Measurements from ENCODE around the gene PRMT1. TPM values are rescaled to one million over a fixed set of nuclear protein-coding genes. Genes with fewer than 3 reads are reported as not detected.

The PRMT1 gene
- polyA plus RNA-seq, 1 donor from 2014 or later: 610 TPM

DNA sequence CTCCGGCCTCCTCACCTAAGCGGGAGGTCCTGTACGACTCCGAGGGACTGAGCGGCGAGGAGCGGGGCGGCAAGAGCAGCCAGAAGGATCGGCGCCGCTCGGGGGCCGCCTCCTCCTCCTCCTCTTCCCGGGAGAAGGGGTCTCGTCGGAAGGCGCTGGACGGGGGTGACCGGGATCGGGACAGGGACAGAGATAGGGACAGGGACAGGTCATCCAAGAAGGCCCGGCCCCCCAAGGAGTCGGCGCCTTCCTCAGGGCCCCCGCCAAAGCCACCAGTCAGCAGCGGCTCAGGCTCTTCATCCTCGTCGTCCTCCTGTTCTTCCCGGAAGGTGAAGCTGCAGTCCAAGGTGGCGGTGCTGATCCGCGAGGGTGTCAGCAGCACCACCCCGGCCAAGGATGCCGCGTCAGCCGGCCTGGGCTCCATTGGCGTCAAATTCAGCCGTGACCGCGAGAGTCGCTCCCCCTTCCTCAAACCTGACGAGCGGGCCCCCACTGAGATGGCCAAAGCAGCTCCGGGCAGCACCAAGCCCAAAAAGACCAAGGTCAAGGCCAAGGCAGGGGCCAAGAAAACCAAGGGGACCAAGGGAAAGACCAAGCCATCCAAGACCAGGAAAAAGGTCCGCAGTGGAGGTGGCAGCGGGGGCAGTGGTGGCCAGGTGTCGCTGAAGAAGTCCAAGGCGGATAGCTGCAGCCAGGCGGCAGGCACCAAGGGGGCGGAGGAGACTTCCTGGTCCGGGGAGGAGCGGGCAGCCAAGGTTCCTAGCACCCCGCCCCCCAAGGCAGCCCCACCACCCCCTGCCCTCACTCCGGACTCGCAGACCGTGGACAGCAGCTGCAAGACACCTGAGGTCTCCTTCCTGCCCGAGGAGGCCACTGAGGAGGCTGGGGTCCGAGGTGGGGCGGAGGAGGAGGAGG lies 24.3 kb upstream of the PRMT1 start:
- Histone ChIP-seq H3K9me2 (ENCODE audit: insufficient read depth, low read length) (no peaks in the 10 kb centered on the region), H3K27ac (ENCODE audit: low read length) (no peak overlapping the region), H3K9me3 (ENCODE audit: low read length) (no peaks in the 10 kb centered on the region), H3K79me2 (replicated peaks; ENCODE audit: insufficient read depth, low read length) (no peaks in the 10 kb centered on the region), H3K9ac (ENCODE audit: low read length) (no peak overlapping the region), H3K4me2 (ENCODE audit: low read length) (no peak overlapping the region), H2AFZ (ENCODE audit: low read depth, low read length) (no peak overlapping the region), H3K36me3 (ENCODE audit: insufficient read depth, low read length) (no peaks in the 10 kb centered on the region), H3K27me3 (ENCODE audit: insufficient read depth, low read depth, low read length) (no peaks in the 10 kb centered on the region), H3F3A (ENCODE audit: insufficient read depth, low read length, poor library complexity, severe bottlenecking) (no peaks in the 10 kb centered on the region), H3K4me3 (ENCODE audit: low read length) (no peak overlapping the region), H4K20me1 (ENCODE audit: insufficient read depth) (no peaks in the 10 kb centered on the region)
- no peak for TF ChIP-seq SMC3 (conservative IDR thresholded peaks at IDR 0.05; ENCODE audit: poor library complexity)
- TF ChIP-seq, protein P1, sequence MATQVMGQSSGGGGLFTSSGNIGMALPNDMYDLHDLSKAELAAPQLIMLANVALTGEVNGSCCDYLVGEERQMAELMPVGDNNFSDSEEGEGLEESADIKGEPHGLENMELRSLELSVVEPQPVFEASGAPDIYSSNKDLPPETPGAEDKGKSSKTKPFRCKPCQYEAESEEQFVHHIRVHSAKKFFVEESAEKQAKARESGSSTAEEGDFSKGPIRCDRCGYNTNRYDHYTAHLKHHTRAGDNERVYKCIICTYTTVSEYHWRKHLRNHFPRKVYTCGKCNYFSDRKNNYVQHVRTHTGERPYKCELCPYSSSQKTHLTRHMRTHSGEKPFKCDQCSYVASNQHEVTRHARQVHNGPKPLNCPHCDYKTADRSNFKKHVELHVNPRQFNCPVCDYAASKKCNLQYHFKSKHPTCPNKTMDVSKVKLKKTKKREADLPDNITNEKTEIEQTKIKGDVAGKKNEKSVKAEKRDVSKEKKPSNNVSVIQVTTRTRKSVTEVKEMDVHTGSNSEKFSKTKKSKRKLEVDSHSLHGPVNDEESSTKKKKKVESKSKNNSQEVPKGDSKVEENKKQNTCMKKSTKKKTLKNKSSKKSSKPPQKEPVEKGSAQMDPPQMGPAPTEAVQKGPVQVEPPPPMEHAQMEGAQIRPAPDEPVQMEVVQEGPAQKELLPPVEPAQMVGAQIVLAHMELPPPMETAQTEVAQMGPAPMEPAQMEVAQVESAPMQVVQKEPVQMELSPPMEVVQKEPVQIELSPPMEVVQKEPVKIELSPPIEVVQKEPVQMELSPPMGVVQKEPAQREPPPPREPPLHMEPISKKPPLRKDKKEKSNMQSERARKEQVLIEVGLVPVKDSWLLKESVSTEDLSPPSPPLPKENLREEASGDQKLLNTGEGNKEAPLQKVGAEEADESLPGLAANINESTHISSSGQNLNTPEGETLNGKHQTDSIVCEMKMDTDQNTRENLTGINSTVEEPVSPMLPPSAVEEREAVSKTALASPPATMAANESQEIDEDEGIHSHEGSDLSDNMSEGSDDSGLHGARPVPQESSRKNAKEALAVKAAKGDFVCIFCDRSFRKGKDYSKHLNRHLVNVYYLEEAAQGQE (IDR thresholded peaks at IDR 0.05; ENCODE audit: borderline replicate concordance): no peak
- no peak for TF ChIP-seq MXI1 (conservative IDR thresholded peaks at IDR 0.05; ENCODE audit: poor library complexity, severe bottlenecking)
- TF ChIP-seq EP300 (conservative IDR thresholded peaks at IDR 0.05; ENCODE audit: poor library complexity, severe bottlenecking): no peak
- TF ChIP-seq RAD21 (conservative IDR thresholded peaks at IDR 0.05): no peak
- TF ChIP-seq, protein P2, sequence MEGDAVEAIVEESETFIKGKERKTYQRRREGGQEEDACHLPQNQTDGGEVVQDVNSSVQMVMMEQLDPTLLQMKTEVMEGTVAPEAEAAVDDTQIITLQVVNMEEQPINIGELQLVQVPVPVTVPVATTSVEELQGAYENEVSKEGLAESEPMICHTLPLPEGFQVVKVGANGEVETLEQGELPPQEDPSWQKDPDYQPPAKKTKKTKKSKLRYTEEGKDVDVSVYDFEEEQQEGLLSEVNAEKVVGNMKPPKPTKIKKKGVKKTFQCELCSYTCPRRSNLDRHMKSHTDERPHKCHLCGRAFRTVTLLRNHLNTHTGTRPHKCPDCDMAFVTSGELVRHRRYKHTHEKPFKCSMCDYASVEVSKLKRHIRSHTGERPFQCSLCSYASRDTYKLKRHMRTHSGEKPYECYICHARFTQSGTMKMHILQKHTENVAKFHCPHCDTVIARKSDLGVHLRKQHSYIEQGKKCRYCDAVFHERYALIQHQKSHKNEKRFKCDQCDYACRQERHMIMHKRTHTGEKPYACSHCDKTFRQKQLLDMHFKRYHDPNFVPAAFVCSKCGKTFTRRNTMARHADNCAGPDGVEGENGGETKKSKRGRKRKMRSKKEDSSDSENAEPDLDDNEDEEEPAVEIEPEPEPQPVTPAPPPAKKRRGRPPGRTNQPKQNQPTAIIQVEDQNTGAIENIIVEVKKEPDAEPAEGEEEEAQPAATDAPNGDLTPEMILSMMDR (IDR thresholded peaks at IDR 0.05; ENCODE audit: poor library complexity, severe bottlenecking): no peak
- TF ChIP-seq POLR2AphosphoS5 (IDR thresholded peaks at IDR 0.05): no peak
- TF ChIP-seq EZH2 (IDR thresholded peaks at IDR 0.05; ENCODE audit: borderline replicate concordance, insufficient read depth, low read length, poor library complexity, severe bottlenecking): no peak
- no peak for TF ChIP-seq TAF1 (IDR thresholded peaks at IDR 0.05; ENCODE audit: low read depth)

DNA sequence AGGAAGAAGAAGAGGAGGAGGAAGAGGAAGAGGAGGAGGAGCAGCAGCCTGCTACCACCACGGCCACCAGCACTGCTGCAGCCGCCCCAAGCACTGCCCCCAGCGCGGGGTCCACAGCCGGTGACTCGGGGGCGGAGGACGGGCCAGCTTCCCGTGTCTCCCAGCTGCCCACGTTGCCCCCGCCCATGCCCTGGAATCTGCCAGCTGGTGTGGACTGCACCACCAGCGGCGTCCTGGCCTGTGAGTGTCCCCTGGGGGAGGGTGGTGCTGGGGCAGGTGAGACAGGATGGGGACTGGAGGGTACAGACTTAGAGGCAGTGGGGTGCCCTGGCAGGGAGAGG lies 23.6 kb upstream of the PRMT1 start:
- TF ChIP-seq, protein P2 (IDR thresholded peaks at IDR 0.05; ENCODE audit: poor library complexity, severe bottlenecking): no peak
- H3K9ac ChIP-seq (ENCODE audit: low read length): no peak overlapping the region
- no peaks in the 10 kb centered on the region for H3K9me2 ChIP-seq (ENCODE audit: insufficient read depth, low read length)
- no peaks in the 10 kb centered on the region for H3K27me3 ChIP-seq (ENCODE audit: insufficient read depth, low read depth, low read length)
- no peaks in the 10 kb centered on the region for H3K9me3 ChIP-seq (ENCODE audit: low read length)
- H3K79me2 ChIP-seq (replicated peaks; ENCODE audit: insufficient read depth, low read length): no peaks in the 10 kb centered on the region
- H4K20me1 ChIP-seq (ENCODE audit: insufficient read depth): no peaks in the 10 kb centered on the region
- H3K4me3 ChIP-seq (ENCODE audit: low read length): no peak overlapping the region
- H2AFZ ChIP-seq (ENCODE audit: low read depth, low read length): no peak overlapping the region
- H3F3A ChIP-seq (ENCODE audit: insufficient read depth, low read length, poor library complexity, severe bottlenecking): no peaks in the 10 kb centered on the region
- no peak overlapping the region for H3K4me2 ChIP-seq (ENCODE audit: low read length)
- H3K36me3 ChIP-seq (ENCODE audit: insufficient read depth, low read length): no peaks in the 10 kb centered on the region
- no peak overlapping the region for H3K27ac ChIP-seq (ENCODE audit: low read length)
